Kidney (tissue), 22 donors: ENCODE results near the gene OR6K3. TPM values are rescaled to one million over a fixed set of nuclear protein-coding genes. Genes with fewer than 3 reads are reported as not detected.

Source experiments
- DNase-seq, 5 donors: peaks; one replicate each; pipeline ENCODE4 v3.0.0-alpha.2; 2013 to 2020
- FAIRE-seq: peaks from 2 replicates; lab custom pipeline; 2012; peaks lifted over from hg19 to GRCh38; lab: Jason Lieb, UNC
- H3K27ac ChIP-seq, 2 donors: one replicate each; pipeline ENCODE4 v1.7.0; 2013; ENCODE audit warnings: low read depth in 2 of 2, low read length in 2 of 2, inconsistent platforms in 1 of 2
- H3K27me3 ChIP-seq: one replicate; pipeline ENCODE4 v1.7.1; 2013; ENCODE audit warnings: low read length, inconsistent platforms; ENCODE audit not compliant: control insufficient read depth, insufficient read depth
- H3K36me3 ChIP-seq, 3 donors: one replicate each; pipeline versions ENCODE4 v1.7.0 to v1.7.1; 2013; ENCODE audit warnings: low read length in 3 of 3, control low read depth in 1 of 3, inconsistent platforms in 1 of 3; ENCODE audit not compliant: insufficient read depth in 3 of 3, control insufficient read depth in 2 of 3
- H3K4me1 ChIP-seq, 3 donors: one replicate each; pipeline versions ENCODE4 v1.7.0 to v1.7.1; 2013; ENCODE audit warnings: low read length in 3 of 3, inconsistent platforms in 1 of 3, low read depth in 1 of 3; ENCODE audit not compliant: control insufficient read depth in 2 of 3, insufficient read depth in 2 of 3
- H3K4me3 ChIP-seq, 3 donors: one replicate each; pipeline versions ENCODE4 v1.7.0 to v1.8.1; 2013; ENCODE audit warnings: low read length in 3 of 3, control low read depth in 1 of 3, inconsistent platforms in 1 of 3
- H3K9ac ChIP-seq, 3 donors: one replicate each; pipeline versions ENCODE4 v1.7.0 to v1.7.1; 2013; ENCODE audit warnings: low read length in 3 of 3, control low read depth in 1 of 3, inconsistent platforms in 1 of 3
- H3K9me3 ChIP-seq, 3 donors: one replicate each; pipeline versions ENCODE4 v1.7.0 to v1.7.1; 2013; ENCODE audit warnings: low read length in 3 of 3, control low read depth in 1 of 3, inconsistent platforms in 1 of 3; ENCODE audit not compliant: control insufficient read depth in 2 of 3, insufficient read depth in 1 of 3
- intact Hi-C: fragments of 100-400 bp; cut with DNase I; formaldehyde crosslinking; loops from one replicate; pipeline ENCODE4 v1.11.1; 2022
- long read RNA-seq, 10 donors: library from polyadenylated mRNA in 1 of 10; unstranded in 1 of 10; transcript quantifications; one replicate each; pipeline ENCODE4 v2.0.0 and lab custom pipeline, GENCODE V29; 2021 to 2026
- polyA plus RNA-seq: library from polyadenylated mRNA; stranded (reverse); fragments of 350-450 nt; fragmentation: Illumina TruSeq; extraction: RNeasy Lipid Tissue Mini Kit (QIAGEN cat#74804); gene quantifications from one replicate; pipeline ENCODE4 v1.2.3, GENCODE V29; 2014; ENCODE audit warnings: low read depth, low replicate concordance; ENCODE audit not compliant: insufficient read depth
- total RNA-seq: library from RNA; stranded (reverse); fragmentation: NEBNext Ultra II Directional; extraction: Animal tissue kit (Norgen Biotek cat#: 25700); gene quantifications from one replicate; pipeline ENCODE4 v1.2.1, GENCODE V29; 2021
- TF ChIP-seq, protein P1 (sequence below): IDR thresholded peaks from 3 replicates; pipeline ENCODE4 v1.5.1; 2012; ENCODE audit warnings: mild to moderate bottlenecking, moderate library complexity, borderline replicate concordance; ENCODE audit not compliant: insufficient read depth; ENCODE audit errors: extremely low read depth
- donor health status: control.
- donor health status: control.
- donor health status: control.
- donor health status: control.
- donor health status: control.
- donor health status: DM: yes; HTN: yes; CAD: no.
- donor health status: Normal renal cell carcinoma (clear cell type).

OR6K3 gene, protein sequence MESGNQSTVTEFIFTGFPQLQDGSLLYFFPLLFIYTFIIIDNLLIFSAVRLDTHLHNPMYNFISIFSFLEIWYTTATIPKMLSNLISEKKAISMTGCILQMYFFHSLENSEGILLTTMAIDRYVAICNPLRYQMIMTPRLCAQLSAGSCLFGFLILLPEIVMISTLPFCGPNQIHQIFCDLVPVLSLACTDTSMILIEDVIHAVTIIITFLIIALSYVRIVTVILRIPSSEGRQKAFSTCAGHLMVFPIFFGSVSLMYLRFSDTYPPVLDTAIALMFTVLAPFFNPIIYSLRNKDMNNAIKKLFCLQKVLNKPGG
- not detected for total RNA-seq
- not detected for polyA plus RNA-seq
- long read RNA-seq, donor 1 = 0 reads
- long read RNA-seq, donor 2 = 0 reads
- long read RNA-seq, donor 3 = 0 reads
- long read RNA-seq, donor 4 = 0 reads
- long read RNA-seq, donor 5 = 0 reads
- long read RNA-seq, donor 6 = 0 reads
- long read RNA-seq, donor 7 = 0 reads
- long read RNA-seq, donor 8, partial matches to known transcripts = 0 of 2 reads
- long read RNA-seq, donor 8, other reads (novel, unspliced or antisense) = 0 of 2 reads
- long read RNA-seq, donor 9, partial matches to known transcripts = 0 of 1 reads
- long read RNA-seq, donor 9, other reads (novel, unspliced or antisense) = 0 of 1 reads
- long read RNA-seq, donor 10 = 0 reads

DNA sequence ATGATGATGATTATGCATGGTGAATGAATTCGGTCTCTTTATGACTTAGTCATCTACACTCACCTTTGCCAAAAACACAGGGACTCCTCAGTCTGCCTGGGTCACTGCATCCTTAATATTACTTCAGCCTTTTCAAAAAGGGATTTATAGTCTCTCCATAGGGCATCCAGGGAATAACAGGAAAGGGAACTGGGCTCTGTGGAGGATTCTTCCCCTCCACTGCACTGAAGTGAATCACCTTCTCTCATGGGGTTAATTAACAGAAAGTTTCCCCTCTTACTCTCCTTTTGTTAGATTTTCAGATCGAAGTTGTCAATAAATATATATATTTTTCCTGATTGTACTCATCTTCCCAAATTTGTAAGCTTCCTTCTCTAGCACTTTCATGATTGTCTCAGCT, at the start of gene OR6K3:
TSS of gene OR6K3 (minus strand) at position 101 of the 400 bp plus-strand sequence. CDS start 2,605 bp downstream, outside the sequence.
- Histone ChIP-seq H3K4me3 (no peak within 1 kb of the TSS), H3K36me3 (no peaks in the 10 kb centered on the region), H3K27ac (no peak within 1 kb of the TSS), H3K9ac (no peak within 1 kb of the TSS), H3K4me1 (no peaks in the 10 kb centered on the region), H3K27me3 (no peaks in the 10 kb centered on the region), H3K9me3 (no peaks in the 10 kb centered on the region)
- intact Hi-C loops = no loop called here
- TF ChIP-seq, protein P1, sequence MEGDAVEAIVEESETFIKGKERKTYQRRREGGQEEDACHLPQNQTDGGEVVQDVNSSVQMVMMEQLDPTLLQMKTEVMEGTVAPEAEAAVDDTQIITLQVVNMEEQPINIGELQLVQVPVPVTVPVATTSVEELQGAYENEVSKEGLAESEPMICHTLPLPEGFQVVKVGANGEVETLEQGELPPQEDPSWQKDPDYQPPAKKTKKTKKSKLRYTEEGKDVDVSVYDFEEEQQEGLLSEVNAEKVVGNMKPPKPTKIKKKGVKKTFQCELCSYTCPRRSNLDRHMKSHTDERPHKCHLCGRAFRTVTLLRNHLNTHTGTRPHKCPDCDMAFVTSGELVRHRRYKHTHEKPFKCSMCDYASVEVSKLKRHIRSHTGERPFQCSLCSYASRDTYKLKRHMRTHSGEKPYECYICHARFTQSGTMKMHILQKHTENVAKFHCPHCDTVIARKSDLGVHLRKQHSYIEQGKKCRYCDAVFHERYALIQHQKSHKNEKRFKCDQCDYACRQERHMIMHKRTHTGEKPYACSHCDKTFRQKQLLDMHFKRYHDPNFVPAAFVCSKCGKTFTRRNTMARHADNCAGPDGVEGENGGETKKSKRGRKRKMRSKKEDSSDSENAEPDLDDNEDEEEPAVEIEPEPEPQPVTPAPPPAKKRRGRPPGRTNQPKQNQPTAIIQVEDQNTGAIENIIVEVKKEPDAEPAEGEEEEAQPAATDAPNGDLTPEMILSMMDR = no peak
- FAIRE-seq (no peak), DNase-seq (no peak)

DNA sequence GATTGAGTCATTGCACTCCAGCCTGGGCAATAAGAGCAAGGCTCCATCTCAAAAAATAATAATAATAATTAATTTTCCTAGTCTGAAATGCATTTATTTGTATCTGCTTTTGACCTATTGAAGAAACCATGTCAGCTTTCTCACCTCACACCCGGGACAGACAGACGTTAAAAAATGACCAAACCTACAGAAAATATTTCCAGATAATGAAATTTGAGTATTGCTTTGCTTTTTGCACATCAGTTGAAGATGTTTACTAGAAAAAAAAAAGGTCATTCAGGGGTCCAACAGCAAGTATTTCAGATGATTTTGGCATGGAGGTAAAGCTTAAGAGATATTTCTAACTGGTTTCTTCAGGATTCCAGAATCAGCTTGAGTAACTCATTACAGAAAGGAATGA, 33.9 kb upstream of the OR6K3 start, which contains the start of gene OR6K6:
TSS of gene OR6K6 (plus strand) at position 301 of the 400 bp plus-strand sequence. CDS start 168 bp downstream, outside the sequence.
- H3K27me3 ChIP-seq = no peaks in the 10 kb centered on the region
- DNase-seq (no peak), FAIRE-seq (no peak)
- no peak within 1 kb of the TSS for H3K9ac ChIP-seq
- H3K4me3 ChIP-seq = no peak within 1 kb of the TSS
- no peak within 1 kb of the TSS for H3K27ac ChIP-seq
- TF ChIP-seq, protein P1 = no peak
- no peaks in the 10 kb centered on the region for H3K36me3 ChIP-seq
- no peaks in the 10 kb centered on the region for H3K4me1 ChIP-seq
- H3K9me3 ChIP-seq = no peaks in the 10 kb centered on the region
- intact Hi-C loops = no loop called here

DNA sequence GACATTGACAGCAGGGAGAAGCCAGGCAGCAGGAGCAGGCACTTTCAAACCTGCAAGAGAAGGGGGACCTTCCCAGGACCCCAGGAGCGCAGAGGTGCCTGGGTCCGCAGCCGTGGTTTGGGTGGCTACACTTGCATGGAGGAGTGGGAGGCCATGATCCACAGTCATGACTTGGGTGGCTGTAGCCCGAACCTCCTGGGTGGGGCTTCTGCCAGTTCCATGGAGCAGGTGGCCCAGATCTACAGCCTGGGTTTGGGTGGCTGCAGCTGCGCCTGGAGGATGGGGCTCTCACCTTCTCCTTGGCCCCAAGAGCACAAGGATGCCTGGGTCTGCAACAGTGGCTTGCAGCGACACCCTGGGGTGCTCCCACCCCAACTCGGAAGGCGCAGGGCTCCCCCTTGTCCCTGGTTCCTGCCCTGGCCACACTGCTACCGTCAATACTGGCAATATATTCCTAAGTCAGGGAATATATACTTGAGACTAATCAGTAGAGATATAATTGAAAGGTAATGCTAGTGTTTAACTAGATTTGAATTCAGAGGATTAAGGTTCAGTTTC, 31.7 kb upstream of the OR6K3 start:
- FAIRE-seq = no peak
- H3K9me3 ChIP-seq = no peaks in the 10 kb centered on the region
- H3K4me1 ChIP-seq = no peaks in the 10 kb centered on the region
- no peak for DNase-seq
- intact Hi-C loops = no loop called here
- H3K27ac ChIP-seq = no peak overlapping the region
- H3K9ac ChIP-seq = no peak overlapping the region
- no peaks in the 10 kb centered on the region for H3K36me3 ChIP-seq
- H3K27me3 ChIP-seq = no peaks in the 10 kb centered on the region
- no peak overlapping the region for H3K4me3 ChIP-seq
- TF ChIP-seq, protein P1 = no peak
